Right forelimb (tissue), 1 donor: ENCODE data around the gene BMAL1.
A peak's percentile ranks its signal among the peaks of the same experiment; 100 is the strongest.
"Not testable (repeated sequence)": the region's sequence is repeated elsewhere in the genome, so short reads cannot be mapped to it uniquely, and the experiment has no call there.

Experiments used
- DNase-seq: peaks from one replicate; pipeline ENCODE4 v3.0.0-alpha.2; 2018

The BMAL1 gene

DNA sequence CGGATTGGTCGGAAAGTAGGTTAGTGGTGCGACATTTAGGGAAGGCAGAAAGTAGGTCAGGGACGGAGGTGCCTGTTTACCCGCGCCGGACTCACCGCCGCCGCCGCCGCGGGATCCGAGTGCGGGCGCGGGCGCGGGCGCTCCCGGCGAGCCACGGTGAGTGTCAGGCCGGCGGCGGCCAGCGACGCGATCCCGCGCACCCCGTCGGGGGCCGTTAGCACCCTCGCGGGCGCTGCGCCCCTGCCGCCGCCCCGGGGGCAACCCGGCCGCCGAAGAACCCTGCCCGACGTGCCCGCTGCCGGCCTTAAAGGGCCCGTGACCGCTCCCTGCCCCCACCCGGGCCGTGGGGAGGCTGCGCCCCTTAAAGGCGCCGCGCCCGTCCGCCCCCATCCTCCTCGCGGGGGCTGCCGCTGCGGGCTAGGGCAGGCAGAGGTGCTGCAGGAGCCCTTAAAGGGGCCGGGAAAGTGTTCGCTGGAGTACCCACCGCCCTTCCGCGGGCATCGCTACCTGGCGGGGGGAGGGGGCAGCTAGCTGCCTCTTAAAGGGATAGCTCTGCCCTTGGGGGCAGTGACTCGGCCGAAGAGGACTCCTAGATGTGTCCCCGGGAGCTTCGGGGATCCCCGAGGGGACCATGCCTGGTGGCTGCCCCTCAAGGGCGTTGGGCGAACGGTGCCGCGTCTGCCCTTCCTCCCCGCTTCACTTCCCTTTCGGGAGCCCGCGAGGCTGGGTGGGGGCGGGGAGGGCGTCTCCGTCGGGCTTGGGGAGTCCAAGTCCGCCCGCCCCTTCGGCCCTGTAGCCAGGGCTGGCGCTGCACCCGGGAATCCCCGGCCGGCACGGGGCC, at the start of gene BMAL1:
Gene BMAL1 (plus strand): TSS at position 23 of the 841 bp plus-strand sequence. CDS start 76,519 bp downstream, outside the sequence.
- peak; percentile 53 for DNase-seq

DNA sequence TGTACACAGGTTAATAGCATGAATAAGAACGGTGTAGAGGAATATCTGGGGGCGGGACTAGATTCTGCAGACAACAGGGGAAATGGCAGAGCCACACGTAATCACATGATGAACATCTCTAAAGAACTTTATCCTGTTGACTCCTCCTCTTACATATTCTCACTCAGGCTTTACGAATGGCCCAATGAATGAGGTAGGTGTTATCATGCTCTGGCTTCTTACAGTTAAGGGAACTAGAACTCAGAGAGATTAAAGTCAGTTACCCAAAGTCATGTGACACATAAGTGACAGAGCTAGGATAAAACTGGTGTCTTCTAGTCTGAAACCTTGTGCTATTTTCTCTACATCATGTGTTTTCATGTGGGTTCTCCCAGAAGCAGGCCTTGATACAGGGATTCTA, 49.0 kb upstream of the BMAL1 start:
- no peak for DNase-seq

GRCh38 chr11:13229136-13229535, 48.5 kb upstream of the BMAL1 start:
- no peak for DNase-seq

GRCh38 chr11:13229711-13230318, 47.8 kb upstream of the BMAL1 start:
- peak; percentile 70 for DNase-seq

DNA sequence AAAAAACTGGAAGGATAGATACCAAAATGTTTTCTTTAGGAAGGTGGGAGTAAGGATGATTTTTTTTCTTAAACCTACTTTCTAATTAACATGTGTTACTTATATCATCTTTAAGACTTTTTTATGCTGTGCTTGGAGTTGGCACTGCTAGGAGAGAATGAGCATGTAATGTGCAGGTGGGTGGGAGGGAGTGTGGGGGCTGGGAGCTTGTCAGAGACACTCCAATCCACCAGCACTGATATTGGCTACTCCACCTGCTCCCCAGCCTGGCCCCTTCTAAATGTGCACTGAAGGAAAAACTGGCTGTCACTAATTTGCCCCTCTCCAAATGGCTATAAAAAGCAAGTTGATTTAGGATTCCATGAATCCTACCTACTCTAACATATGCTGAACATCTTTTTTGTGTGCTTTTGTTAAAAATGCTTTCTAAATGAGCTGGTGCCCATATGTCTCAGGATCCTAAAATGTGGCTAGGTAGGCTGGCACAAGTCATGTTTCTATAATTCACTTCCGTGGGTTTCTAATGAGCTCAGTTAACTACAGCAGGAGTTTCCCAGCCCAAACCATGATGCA, 44.3 kb upstream of the BMAL1 start:
- DNase-seq, result no peak

DNA sequence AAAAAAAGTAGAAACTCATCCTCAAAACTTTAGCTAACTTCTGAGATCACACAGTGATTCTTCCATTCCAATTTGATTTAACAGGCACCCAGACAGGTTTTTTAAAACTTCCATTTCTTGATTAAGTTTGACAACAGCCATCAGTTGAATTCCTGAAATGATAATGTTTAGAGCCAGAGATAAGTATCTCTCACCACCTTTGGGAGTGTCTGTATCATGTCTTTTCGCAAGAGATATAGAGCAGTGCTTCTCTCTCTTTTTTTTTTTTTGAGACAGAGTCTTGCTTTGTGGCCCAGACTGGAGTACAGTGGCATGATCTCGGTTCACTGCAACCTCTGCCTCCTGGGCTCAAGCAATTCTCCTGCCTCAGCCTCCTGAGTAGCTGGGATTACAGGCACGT, 41.7 kb upstream of the BMAL1 start:
- DNase-seq, result no peak

DNA sequence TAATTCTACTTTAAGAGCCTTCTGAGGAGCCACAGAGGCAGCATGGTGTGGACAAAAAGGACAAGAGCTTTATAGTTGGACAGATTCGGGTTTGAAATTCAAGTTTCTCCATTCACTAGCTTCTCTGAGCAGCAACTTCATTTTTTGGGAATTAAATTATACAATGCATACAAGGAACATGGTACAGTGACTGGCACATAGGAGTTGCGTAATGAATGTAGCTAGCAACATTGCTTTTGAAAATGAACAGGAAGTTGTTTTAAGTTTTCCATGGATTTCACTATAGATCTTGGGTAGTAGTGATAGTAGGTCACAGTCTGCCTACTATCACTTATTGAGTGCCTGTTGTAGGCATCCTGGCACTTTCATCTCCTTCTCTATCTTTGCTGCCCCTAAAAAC, 41.0 kb upstream of the BMAL1 start:
- no peak for DNase-seq

DNA sequence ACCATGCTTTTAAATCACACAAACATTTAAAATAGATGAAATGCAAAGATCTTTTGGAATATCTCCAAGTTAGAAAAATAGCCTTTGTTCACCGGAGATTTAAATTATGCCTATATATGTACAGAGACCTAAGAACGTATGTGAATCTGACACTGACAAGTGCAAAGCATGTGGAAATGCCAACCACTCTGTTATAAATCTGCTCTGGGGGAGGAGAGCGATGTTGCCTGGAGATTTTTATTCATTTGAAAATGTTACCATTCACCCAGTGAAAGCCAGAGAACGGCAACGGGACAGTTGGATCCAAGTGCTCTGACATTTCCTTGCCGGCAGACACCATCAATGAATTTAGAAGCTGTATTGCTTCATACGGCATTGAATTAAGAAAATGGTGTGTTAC, 39.8 kb upstream of the BMAL1 start:
- DNase-seq, result no peak

DNA sequence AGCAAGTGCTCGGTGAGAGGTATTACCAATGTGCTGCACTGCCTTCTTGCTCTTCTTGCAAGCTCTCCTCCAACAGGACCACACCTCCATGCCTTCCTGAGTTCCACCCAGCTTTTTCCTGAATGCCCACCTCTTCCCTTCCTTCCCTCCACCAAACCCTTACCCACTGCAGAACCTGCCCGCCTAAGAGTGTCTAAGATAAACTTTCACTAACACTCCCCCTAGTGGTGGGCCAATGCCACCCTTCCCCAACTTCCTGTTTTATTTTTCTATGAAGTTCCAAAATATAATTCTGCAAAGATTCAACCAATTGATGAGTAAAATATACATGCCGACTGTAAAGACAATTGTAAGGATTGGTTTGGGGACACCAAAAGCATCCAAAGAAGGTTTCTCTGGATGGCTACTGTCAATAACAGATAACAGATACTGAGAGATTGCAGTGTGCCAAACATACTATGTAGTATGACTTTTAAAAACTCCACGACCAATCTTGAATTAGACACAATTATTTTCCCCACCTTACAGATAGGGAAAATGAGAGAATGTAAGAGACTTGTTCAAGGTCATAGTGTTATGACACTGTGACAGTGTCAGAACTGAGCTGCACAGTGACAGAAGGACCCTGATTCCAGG, 38.6 kb upstream of the BMAL1 start:
- DNase-seq, result no peak

GRCh38 chr11:13242564-13242963, 35.0 kb upstream of the BMAL1 start:
- no peak for DNase-seq

GRCh38 chr11:13247606-13248296, 29.8 kb upstream of the BMAL1 start:
- no peak for DNase-seq

DNA sequence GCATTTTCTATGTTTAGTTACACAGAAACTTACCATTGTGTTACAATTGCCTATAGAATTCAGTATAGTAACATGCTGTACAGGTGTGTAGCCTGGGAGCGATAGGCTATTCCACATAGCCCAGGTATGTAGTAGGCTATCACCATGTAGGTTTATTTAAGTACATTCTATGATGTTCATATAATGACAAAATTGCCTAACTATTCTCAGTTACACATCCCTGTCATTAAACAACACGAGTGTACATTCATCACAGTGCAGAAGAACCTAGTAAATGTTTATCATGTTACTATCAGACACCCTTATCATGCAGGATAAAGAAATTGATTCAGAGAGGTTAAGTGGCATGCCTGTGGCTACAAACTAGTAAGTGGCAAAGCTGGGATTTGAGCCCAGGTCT, 28.4 kb upstream of the BMAL1 start:
- no peak for DNase-seq

DNA sequence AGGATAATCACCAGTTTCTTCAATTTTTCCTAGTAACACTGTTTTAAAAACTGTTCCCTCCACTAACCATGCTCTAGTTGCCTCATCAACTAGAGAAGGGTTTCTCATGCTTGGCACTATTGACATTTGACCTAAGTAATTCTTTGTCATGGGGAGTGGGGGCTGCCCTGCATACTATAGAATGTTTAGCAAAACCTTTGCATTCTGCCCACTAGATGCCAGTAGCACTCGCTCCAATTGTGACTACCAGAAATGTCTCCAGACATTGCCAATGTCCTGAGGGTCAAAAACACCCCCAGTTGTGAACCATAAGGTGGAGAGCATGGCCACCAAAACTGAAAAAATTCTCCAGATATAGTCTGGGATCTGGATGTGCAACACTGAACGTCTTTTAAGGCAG, 27.6 kb upstream of the BMAL1 start:
- no peak for DNase-seq

- no peak for DNase-seq
Measured at GRCh38 chr11:13251966-13252365, 25.6 kb upstream of the BMAL1 start.

DNA sequence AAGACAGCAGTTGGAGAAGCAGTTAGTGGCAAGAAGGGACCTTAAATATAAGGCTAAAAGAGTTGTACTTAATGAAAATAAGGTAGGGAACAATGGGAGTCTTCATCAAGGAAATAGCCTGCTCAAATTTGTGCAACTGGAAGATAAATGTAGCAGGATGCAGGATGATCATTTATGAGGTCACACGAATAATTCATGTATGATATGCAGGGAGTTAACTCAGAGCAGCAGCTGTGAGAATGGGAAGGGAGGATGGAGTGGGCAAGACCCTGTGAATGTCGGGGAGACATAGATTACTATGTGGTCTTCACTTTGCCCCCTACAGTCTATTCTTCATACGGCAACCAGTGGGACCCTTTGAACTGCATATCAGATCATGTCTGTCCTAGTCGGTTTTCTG, 25.2 kb upstream of the BMAL1 start:
- no peak for DNase-seq

- no peak for DNase-seq
Measured at GRCh38 chr11:13256216-13256615, 21.4 kb upstream of the BMAL1 start.

DNA sequence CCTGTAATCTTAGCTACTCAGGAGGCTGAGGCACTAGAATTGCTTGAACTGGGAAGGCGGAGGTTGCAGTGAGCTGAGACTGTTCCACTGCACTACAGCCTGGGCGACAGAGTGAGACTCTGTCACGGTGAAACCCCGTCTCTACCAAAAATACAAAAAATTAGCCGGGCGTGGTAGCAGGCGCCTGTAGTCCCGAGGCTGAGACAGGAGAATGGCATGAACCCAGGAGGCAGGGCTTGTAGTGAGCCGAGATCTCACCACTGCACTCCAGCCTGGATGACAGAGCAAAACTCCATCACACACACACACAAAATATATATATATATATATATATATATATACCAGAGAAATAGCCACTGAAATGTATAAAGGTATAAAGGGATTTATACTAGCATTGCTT, 19.5 kb upstream of the BMAL1 start:
- DNase-seq, result not testable (repeated sequence)

DNA sequence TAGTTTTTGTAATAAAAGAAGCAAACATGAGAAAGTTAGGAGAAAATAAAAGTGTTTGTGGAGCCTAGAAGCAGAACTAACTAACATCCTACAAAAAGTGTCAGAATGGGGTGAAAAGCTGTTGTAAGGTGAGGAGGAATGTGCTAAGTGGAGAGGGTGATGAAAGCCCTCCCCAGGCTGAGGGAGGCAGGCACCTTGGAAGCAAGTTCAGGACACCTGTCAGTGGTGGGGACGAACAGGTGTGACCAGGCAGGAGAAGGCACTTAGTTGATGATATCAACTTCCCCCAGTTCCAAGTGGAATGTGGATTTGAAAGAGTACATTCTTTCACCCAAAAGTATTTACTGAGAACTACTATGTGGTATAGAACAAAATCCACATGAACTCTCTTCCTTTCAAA, 18.7 kb upstream of the BMAL1 start:
- no peak for DNase-seq

GRCh38 chr11:13259374-13259773, 18.2 kb upstream of the BMAL1 start:
- no peak for DNase-seq

- no peak for DNase-seq
Measured at GRCh38 chr11:13260201-13260962, 17.2 kb upstream of the BMAL1 start.

GRCh38 chr11:13260963-13261588, 16.5 kb upstream of the BMAL1 start:
- DNase-seq, result no peak

GRCh38 chr11:13261591-13262061, 16.0 kb upstream of the BMAL1 start:
- DNase-seq, result no peak
